Measurements from ENCODE around the gene MFSD12. TPM values are rescaled to one million over a fixed set of nuclear protein-coding genes. Genes with fewer than 3 reads are reported as not detected.
A peak's percentile ranks its signal among the peaks of the same experiment; 100 is the strongest.

Gene MFSD12
- 10 to 100 TPM; 42.5 to 44.6 TPM for total RNA-seq
- 100 to 1,000 TPM in 1 of 2 donors, 10 to 100 TPM in 1; 86.5 to 107 TPM for polyA plus RNA-seq (ENCODE audit: insufficient read length in 2 of 2)
- long read RNA-seq, donor 1, transcript MFSD12-215 (1 exons, 688 nt), result minor isoform, 7 of 44 reads
- long read RNA-seq, donor 1, transcript MFSD12-204 (1 exons, 1,769 nt), result major isoform, 35 of 44 reads
- long read RNA-seq, donor 1, partial matches to known transcripts, result 0 of 44 reads
- long read RNA-seq, donor 1, other reads (novel, unspliced or antisense), result 0 of 44 reads
- long read RNA-seq, donor 2, transcript MFSD12-204 (1 exons, 1,769 nt), result major isoform, 13 of 19 reads
- long read RNA-seq, donor 2, partial matches to known transcripts, result 0 of 19 reads
- long read RNA-seq, donor 2, other reads (novel, unspliced or antisense), result 0 of 19 reads
- long read RNA-seq, donor 3, transcript MFSD12-201 (10 exons, 2,124 nt), result minor isoform, 6 of 26 reads
- long read RNA-seq, donor 3, transcript MFSD12-204 (1 exons, 1,769 nt), result major isoform, 18 of 26 reads
- long read RNA-seq, donor 3, partial matches to known transcripts, result 0 of 26 reads
- long read RNA-seq, donor 3, other reads (novel, unspliced or antisense), result 0 of 26 reads
- long read RNA-seq, donor 4, transcript MFSD12-204 (1 exons, 1,769 nt), result major isoform, 13 of 323 reads
- long read RNA-seq, donor 4, partial matches to known transcripts, result 272 of 323 reads
- long read RNA-seq, donor 4, other reads (novel, unspliced or antisense), result 33 of 323 reads

- H3K9me3 ChIP-seq (ENCODE audit: control insufficient read depth, insufficient read depth, low read length), result no peaks in the 10 kb centered on the region
- H3K27me3 ChIP-seq (ENCODE audit: control insufficient read depth, insufficient read depth, low read length), result no peaks in the 10 kb centered on the region
- 0% methylated on average over 74 of the region's 81 CpGs for WGBS (ENCODE audit: insufficient coverage)
- H3K36me3 ChIP-seq (ENCODE audit: control insufficient read depth, insufficient read depth, low read length), result peaks cover 7% of the 10 kb centered on the region
- H3K4me3 ChIP-seq (ENCODE audit: low read depth, low read length), result peak within 1 kb of the TSS; percentile 77
- peak; percentile 78 to 98 (median 91) for DNase-seq (ENCODE audit: low read depth in 4 of 6, low spot score in 6 of 6)
- H3K27ac ChIP-seq (ENCODE audit: low read depth, low read length), result peak within 1 kb of the TSS; percentile 61
- peaks cover 28% of the 10 kb centered on the region for H3K4me1 ChIP-seq (ENCODE audit: control insufficient read depth, insufficient read depth, low read length)
These were observed at the start of gene MFSD12 for GRCh38 chr19:3557461-3558248. Gene MFSD12, minus strand, starts transcription at chr19:3557586. Its CDS starts 183 bp downstream, at chr19:3557403.

GRCh38 chr19:3606690-3607289, 49.4 kb upstream of the MFSD12 start, which contains the start of gene TBXA2R:
Gene TBXA2R, minus strand, starts transcription at chr19:3606875. Its CDS starts 6,241 bp downstream, at chr19:3600634.
- Histone ChIP-seq H3K27me3 (ENCODE audit: control insufficient read depth, insufficient read depth, low read length) (peaks cover 35% of the 10 kb centered on the region), H3K4me1 (ENCODE audit: control insufficient read depth, insufficient read depth, low read length) (peaks cover 44% of the 10 kb centered on the region), H3K9me3 (ENCODE audit: control insufficient read depth, insufficient read depth, low read length) (no peaks in the 10 kb centered on the region), H3K4me3 (ENCODE audit: low read depth, low read length) (peak within 1 kb of the TSS; percentile 16), H3K36me3 (ENCODE audit: control insufficient read depth, insufficient read depth, low read length) (peaks cover 28% of the 10 kb centered on the region), H3K27ac (ENCODE audit: low read depth, low read length) (peak within 1 kb of the TSS; percentile 21)
- WGBS (ENCODE audit: insufficient coverage), result under 1% methylated on average over 44 of the region's 46 CpGs
- DNase-seq (ENCODE audit: low read depth in 4 of 6, low spot score in 6 of 6), result peak in 1 of 6 donors; percentile 63

- Histone ChIP-seq H3K9me3 (ENCODE audit: control insufficient read depth, insufficient read depth, low read length) (no peaks in the 10 kb centered on the region), H3K4me1 (ENCODE audit: control insufficient read depth, insufficient read depth, low read length) (peaks cover 44% of the 10 kb centered on the region), H3K4me3 (ENCODE audit: low read depth, low read length) (peak overlapping the region; percentile 16), H3K36me3 (ENCODE audit: control insufficient read depth, insufficient read depth, low read length) (peaks cover 22% of the 10 kb centered on the region), H3K27ac (ENCODE audit: low read depth, low read length) (no peak overlapping the region), H3K27me3 (ENCODE audit: control insufficient read depth, insufficient read depth, low read length) (peaks cover 35% of the 10 kb centered on the region)
- no peak for DNase-seq (ENCODE audit: low read depth in 4 of 6, low spot score in 6 of 6)
- WGBS (ENCODE audit: insufficient coverage), result 12% methylated on average over 34 of the region's 35 CpGs
These were observed 48.8 kb upstream of the MFSD12 start for GRCh38 chr19:3606174-3606689.

GRCh38 chr19:3605770-3606169, 48.4 kb upstream of the MFSD12 start:
- DNase-seq (ENCODE audit: low read depth in 4 of 6, low spot score in 6 of 6), result no peak
- peaks cover 35% of the 10 kb centered on the region for H3K27me3 ChIP-seq (ENCODE audit: control insufficient read depth, insufficient read depth, low read length)
- H3K36me3 ChIP-seq (ENCODE audit: control insufficient read depth, insufficient read depth, low read length), result peaks cover 18% of the 10 kb centered on the region
- 71% methylated on average over 5 of the region's 5 CpGs for WGBS (ENCODE audit: insufficient coverage)
- H3K27ac ChIP-seq (ENCODE audit: low read depth, low read length), result no peak overlapping the region
- peaks cover 44% of the 10 kb centered on the region for H3K4me1 ChIP-seq (ENCODE audit: control insufficient read depth, insufficient read depth, low read length)
- H3K9me3 ChIP-seq (ENCODE audit: control insufficient read depth, insufficient read depth, low read length), result no peaks in the 10 kb centered on the region
- no peak overlapping the region for H3K4me3 ChIP-seq (ENCODE audit: low read depth, low read length)

- Histone ChIP-seq H3K9me3 (ENCODE audit: control insufficient read depth, insufficient read depth, low read length) (no peaks in the 10 kb centered on the region), H3K27ac (ENCODE audit: low read depth, low read length) (no peak overlapping the region), H3K4me1 (ENCODE audit: control insufficient read depth, insufficient read depth, low read length) (peaks cover 44% of the 10 kb centered on the region), H3K4me3 (ENCODE audit: low read depth, low read length) (no peak overlapping the region), H3K36me3 (ENCODE audit: control insufficient read depth, insufficient read depth, low read length) (peaks cover 14% of the 10 kb centered on the region), H3K27me3 (ENCODE audit: control insufficient read depth, insufficient read depth, low read length) (peaks cover 35% of the 10 kb centered on the region)
- WGBS (ENCODE audit: insufficient coverage), result 88% methylated on average over 3 of the region's 3 CpGs
- DNase-seq (ENCODE audit: low read depth in 4 of 6, low spot score in 6 of 6), result no peak
These were observed 48.0 kb upstream of the MFSD12 start for GRCh38 chr19:3605361-3605760.

GRCh38 chr19:3604987-3605343, 47.6 kb upstream of the MFSD12 start:
- no peak overlapping the region for H3K4me3 ChIP-seq (ENCODE audit: low read depth, low read length)
- H3K27me3 ChIP-seq (ENCODE audit: control insufficient read depth, insufficient read depth, low read length), result peaks cover 35% of the 10 kb centered on the region
- peaks cover 10% of the 10 kb centered on the region for H3K36me3 ChIP-seq (ENCODE audit: control insufficient read depth, insufficient read depth, low read length)
- peaks cover 40% of the 10 kb centered on the region for H3K4me1 ChIP-seq (ENCODE audit: control insufficient read depth, insufficient read depth, low read length)
- WGBS (ENCODE audit: insufficient coverage), result 57% methylated on average over 7 of the region's 11 CpGs
- H3K27ac ChIP-seq (ENCODE audit: low read depth, low read length), result no peak overlapping the region
- no peak for DNase-seq (ENCODE audit: low read depth in 4 of 6, low spot score in 6 of 6)
- no peaks in the 10 kb centered on the region for H3K9me3 ChIP-seq (ENCODE audit: control insufficient read depth, insufficient read depth, low read length)

GRCh38 chr19:3604227-3604986, 47.0 kb upstream of the MFSD12 start:
- WGBS (ENCODE audit: insufficient coverage), result 73% methylated on average over 21 of the region's 27 CpGs
- Histone ChIP-seq H3K36me3 (ENCODE audit: control insufficient read depth, insufficient read depth, low read length) (peaks cover 4% of the 10 kb centered on the region), H3K4me1 (ENCODE audit: control insufficient read depth, insufficient read depth, low read length) (peaks cover 35% of the 10 kb centered on the region), H3K9me3 (ENCODE audit: control insufficient read depth, insufficient read depth, low read length) (no peaks in the 10 kb centered on the region), H3K27ac (ENCODE audit: low read depth, low read length) (no peak overlapping the region), H3K4me3 (ENCODE audit: low read depth, low read length) (no peak overlapping the region), H3K27me3 (ENCODE audit: control insufficient read depth, insufficient read depth, low read length) (peaks cover 35% of the 10 kb centered on the region)
- no peak for DNase-seq (ENCODE audit: low read depth in 4 of 6, low spot score in 6 of 6)

GRCh38 chr19:3603121-3603811, 45.9 kb upstream of the MFSD12 start:
- H3K4me1 ChIP-seq (ENCODE audit: control insufficient read depth, insufficient read depth, low read length), result peaks cover 29% of the 10 kb centered on the region
- H3K27ac ChIP-seq (ENCODE audit: low read depth, low read length), result peak overlapping the region; percentile 54
- H3K36me3 ChIP-seq (ENCODE audit: control insufficient read depth, insufficient read depth, low read length), result no peaks in the 10 kb centered on the region
- H3K4me3 ChIP-seq (ENCODE audit: low read depth, low read length), result no peak overlapping the region
- DNase-seq (ENCODE audit: low read depth in 4 of 6, low spot score in 6 of 6), result no peak
- WGBS (ENCODE audit: insufficient coverage), result 63% methylated on average over 23 of the region's 23 CpGs
- peaks cover 35% of the 10 kb centered on the region for H3K27me3 ChIP-seq (ENCODE audit: control insufficient read depth, insufficient read depth, low read length)
- H3K9me3 ChIP-seq (ENCODE audit: control insufficient read depth, insufficient read depth, low read length), result no peaks in the 10 kb centered on the region

All from spinal cord (tissue), 10 donors.